Endometrium (tissue), 2 donors: Measurements from ENCODE around the gene NEU1.
"Not testable (repeated sequence)": the region's sequence is repeated elsewhere in the genome, so short reads cannot be mapped to it uniquely, and the experiment has no call there.

Experiments
- FAIRE-seq: peaks from 2 replicates; lab custom pipeline; 2012; peaks lifted over from hg19 to GRCh38; lab: Jason Lieb, UNC
- donor health status: control.
- donor health status: control.

NEU1 gene

DNA sequence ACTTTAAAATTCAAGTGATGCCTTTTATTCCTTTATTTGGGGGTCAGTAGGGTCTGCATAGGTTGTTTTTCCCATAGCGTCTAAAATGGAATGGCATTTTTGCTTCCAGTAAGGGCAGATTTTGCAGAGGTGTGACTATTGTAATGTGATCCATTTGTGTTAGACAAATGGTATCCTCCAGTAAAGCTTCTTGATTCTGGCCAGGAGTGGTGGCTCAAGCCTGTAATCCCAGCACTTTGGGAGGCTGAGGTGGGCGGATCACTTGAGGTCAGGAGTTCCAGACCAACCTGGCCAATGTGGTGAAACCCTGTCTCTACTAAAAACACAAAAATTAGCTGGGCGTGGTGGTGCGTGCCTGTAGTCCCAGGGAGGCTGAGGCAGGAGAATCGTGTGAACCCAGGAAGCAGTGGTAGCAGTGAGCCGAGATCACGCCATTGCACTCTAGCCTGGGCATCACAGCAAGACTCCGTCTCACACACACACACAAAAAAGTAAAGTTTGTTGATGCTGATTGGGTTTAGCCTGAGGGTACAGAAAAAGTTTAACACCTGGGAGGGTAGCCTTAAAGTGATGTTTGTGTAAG is 44.6 kb downstream of the NEU1 start:
- not testable (repeated sequence) for FAIRE-seq

DNA sequence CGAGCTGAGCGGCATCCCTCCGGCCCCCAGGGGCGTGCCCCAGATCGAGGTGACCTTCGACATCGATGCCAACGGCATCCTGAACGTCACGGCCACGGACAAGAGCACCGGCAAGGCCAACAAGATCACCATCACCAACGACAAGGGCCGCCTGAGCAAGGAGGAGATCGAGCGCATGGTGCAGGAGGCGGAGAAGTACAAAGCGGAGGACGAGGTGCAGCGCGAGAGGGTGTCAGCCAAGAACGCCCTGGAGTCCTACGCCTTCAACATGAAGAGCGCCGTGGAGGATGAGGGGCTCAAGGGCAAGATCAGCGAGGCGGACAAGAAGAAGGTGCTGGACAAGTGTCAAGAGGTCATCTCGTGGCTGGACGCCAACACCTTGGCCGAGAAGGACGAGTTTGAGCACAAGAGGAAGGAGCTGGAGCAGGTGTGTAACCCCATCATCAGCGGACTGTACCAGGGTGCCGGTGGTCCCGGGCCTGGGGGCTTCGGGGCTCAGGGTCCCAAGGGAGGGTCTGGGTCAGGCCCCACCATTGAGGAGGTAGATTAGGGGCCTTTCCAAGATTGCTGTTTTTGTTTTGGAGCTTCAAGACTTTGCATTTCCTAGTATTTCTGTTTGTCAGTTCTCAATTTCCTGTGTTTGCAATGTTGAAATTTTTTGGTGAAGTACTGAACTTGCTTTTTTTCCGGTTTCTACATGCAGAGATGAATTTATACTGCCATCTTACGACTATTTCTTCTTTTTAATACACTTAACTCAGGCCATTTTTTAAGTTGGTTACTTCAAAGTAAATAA is 45.3 kb downstream of the NEU1 start:
- FAIRE-seq = not testable (repeated sequence)

DNA sequence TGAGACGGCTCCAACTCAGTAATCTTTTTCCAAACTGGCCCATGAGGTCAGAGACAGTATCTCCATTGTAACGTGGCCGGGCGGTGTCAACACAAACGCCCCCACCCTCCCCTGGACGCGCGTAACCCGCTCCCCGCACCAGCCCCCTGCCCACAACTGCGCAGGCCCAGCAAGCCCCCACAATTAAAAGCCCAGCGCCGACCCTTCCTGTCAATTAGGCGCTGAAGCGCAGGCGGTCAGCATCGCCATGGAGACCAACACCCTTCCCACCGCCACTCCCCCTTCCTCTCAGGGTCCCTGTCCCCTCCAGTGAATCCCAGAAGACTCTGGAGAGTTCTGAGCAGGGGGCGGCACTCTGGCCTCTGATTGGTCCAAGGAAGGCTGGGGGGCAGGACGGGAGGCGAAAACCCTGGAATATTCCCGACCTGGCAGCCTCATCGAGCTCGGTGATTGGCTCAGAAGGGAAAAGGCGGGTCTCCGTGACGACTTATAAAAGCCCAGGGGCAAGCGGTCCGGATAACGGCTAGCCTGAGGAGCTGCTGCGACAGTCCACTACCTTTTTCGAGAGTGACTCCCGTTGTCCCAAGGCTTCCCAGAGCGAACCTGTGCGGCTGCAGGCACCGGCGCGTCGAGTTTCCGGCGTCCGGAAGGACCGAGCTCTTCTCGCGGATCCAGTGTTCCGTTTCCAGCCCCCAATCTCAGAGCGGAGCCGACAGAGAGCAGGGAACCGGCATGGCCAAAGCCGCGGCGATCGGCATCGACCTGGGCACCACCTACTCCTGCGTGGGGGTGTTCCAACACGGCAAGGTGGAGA is 47.4 kb downstream of the NEU1 start, which contains the start of the genes HSPA1A and HSPA1L:
Gene HSPA1A, plus strand, starts transcription at position 519 of the 814 bp plus-strand sequence. Its CDS starts 214 bp downstream, at position 733.
Gene HSPA1L, minus strand, starts transcription at position 259 of the 814 bp plus-strand sequence. CDS start 3,311 bp downstream, outside the sequence.
- peak; percentile 81 for FAIRE-seq

DNA sequence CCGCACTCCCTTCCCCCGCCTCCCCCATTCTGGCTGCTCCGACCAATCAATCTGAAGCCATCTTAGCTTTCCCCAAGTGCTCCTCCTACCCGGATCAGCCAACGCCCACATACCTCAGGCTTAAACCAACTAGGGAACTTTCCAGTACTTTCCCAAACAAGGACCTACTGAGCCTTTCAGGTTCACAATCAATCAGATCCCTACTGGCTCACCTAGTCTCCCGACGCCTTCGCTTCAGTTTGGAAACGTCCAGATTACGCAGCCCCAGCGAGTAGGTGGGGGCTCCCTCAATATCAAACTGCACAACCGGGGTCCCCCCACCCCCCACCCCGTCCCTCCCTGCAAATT is 48.0 kb downstream of the NEU1 start:
- FAIRE-seq = no peak

DNA sequence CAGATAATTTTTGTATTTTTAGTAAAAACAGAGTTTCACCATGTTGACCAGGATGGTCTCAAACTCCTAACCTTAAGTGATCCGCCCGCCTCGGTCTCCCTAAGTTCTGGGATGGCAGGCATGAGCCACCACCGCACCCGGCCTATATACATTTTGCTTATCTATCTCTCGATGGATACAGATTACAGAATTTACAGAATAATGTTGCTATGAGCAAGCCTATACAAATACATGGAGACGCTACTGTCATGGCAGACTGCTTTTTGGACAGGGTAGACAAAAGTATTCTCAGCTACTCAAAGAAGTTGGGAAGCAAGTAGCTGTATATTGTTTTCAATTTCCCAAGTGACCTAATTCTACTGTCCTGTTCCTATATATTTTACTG is 49.2 kb downstream of the NEU1 start:
- no peak for FAIRE-seq

DNA sequence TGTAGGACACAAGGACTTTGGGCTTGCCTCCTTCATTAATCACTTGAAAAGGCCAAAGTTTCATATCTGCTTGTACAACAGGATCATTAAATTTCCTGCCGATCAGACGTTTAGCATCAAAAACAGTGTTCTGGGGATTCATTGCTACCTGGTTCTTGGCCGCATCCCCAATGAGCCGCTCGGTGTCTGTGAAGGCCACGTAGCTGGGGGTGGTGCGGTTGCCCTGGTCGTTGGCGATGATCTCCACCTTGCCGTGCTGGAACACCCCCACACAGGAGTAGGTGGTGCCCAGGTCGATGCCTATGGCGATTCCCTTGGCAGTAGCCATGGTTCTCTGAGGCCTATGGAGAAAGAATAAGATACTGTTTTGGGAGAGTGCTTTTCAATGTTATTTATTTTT is 51.0 kb downstream of the NEU1 start:
- no peak for FAIRE-seq

DNA sequence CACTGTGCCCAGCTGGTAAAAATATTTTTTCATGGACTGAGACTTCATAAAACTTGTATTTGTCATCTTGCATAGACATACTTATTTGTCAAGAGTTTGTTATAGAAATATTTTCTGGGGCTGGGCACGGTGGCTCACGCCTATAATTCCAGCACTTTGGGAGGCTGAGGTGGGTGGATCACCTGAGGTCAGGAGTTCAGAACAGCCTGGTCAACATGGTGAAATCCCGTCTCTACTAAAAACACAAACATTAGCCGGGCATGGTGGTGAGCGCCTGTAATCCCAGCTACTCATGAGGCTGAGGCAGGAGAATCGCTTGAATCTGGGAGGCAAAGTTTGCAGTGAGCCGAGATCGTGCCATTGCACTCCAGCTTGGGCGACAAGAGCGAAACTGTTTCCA is 54.0 kb downstream of the NEU1 start:
- FAIRE-seq = not testable (repeated sequence)
